ENCODE measurements around the gene NEK4. TPM values are rescaled to one million over a fixed set of nuclear protein-coding genes. Genes with fewer than 3 reads are reported as not detected.

NEK4 gene
- polyA plus RNA-seq, 1 of the 3 experiments (the other 2 are of a cell fraction): 8.8 TPM

GRCh38 chr3:52816199-52816598 lies 45.5 kb upstream of the NEK4 start:
- no peak for DNase-seq
- Histone ChIP-seq H3K4me3 (ENCODE audit: low read depth in 2 of 2, low read length in 1 of 2) (no peak overlapping the region), H3K4me2 (no peak overlapping the region), H3K4me1 (ENCODE audit: control insufficient read depth in 1 of 2, insufficient read depth in 2 of 2, low read depth in 1 of 2, low read length in 1 of 2) (no peaks in the 10 kb centered on the region; a peak in 1 of 4 replicates), H2AFZ (ENCODE audit: low read depth) (no peak overlapping the region), H4K20me1 (ENCODE audit: insufficient read depth) (no peaks in the 10 kb centered on the region), H3K36me3 (replicated peaks in 1 of 2; ENCODE audit: control insufficient read depth in 1 of 2, insufficient read depth in 2 of 2, low read length in 1 of 2) (no peaks in the 10 kb centered on the region), H3K9me2 (no peaks in the 10 kb centered on the region), H3K27ac (ENCODE audit: low read depth in 2 of 2, low read length in 1 of 2) (no peak overlapping the region), H3K79me2 (ENCODE audit: insufficient read depth) (no peaks in the 10 kb centered on the region), H3K9ac (no peak overlapping the region), H3F3A (replicated peaks; ENCODE audit: insufficient read depth) (no peaks in the 10 kb centered on the region), H3K9me3 (no peaks in the 10 kb centered on the region), H3K27me3 (ENCODE audit: insufficient read depth) (no peaks in the 10 kb centered on the region)
- ChIA-PET POLR2A (no interaction called here), CTCF (interaction anchor here (1.8 to 2.0 kb wide), 2 partner anchors 16 to 29 kb away, joined by 5 read pairs; no protein-coding TSS in a partner anchor)
- WGBS (ENCODE audit: low lambda C conversion rate): 92% methylated on average over 4 of the region's 6 CpGs
- TF ChIP-seq IRF3 (IDR thresholded peaks at IDR 0.05; ENCODE audit: low read depth, low read length) (no peak), MXI1 (IDR thresholded peaks at IDR 0.05; ENCODE audit: low read depth, low read length) (no peak), NFIC (IDR thresholded peaks at IDR 0.05; ENCODE audit: borderline replicate concordance) (no peak), TAF1 (IDR thresholded peaks at IDR 0.05; ENCODE audit: borderline replicate concordance, low read depth, low read length) (no peak)

GRCh38 chr3:52813810-52814209 lies 43.1 kb upstream of the NEK4 start:
- CTCF ChIA-PET: no interaction called here

More at GRCh38 chr3:52813810-52814209, 43.1 kb upstream of the NEK4 start:
- Histone ChIP-seq H4K20me1 (ENCODE audit: insufficient read depth) (no peaks in the 10 kb centered on the region), H3K4me2 (no peak overlapping the region), H3K9ac (no peak overlapping the region), H3K4me3 (ENCODE audit: low read depth in 2 of 2, low read length in 1 of 2) (no peak overlapping the region), H3K9me2 (no peaks in the 10 kb centered on the region), H3K27ac (ENCODE audit: low read depth in 2 of 2, low read length in 1 of 2) (no peak overlapping the region), H3K79me2 (ENCODE audit: insufficient read depth) (no peaks in the 10 kb centered on the region), H3K36me3 (replicated peaks in 1 of 2; ENCODE audit: control insufficient read depth in 1 of 2, insufficient read depth in 2 of 2, low read length in 1 of 2) (no peaks in the 10 kb centered on the region), H3F3A (replicated peaks; ENCODE audit: insufficient read depth) (no peaks in the 10 kb centered on the region), H3K27me3 (ENCODE audit: insufficient read depth) (no peaks in the 10 kb centered on the region), H3K9me3 (no peaks in the 10 kb centered on the region), H2AFZ (ENCODE audit: low read depth) (no peak overlapping the region), H3K4me1 (ENCODE audit: control insufficient read depth in 1 of 2, insufficient read depth in 2 of 2, low read depth in 1 of 2, low read length in 1 of 2) (no peaks in the 10 kb centered on the region)
- 100% methylated on average over 5 of the region's 8 CpGs for WGBS (ENCODE audit: low lambda C conversion rate)
- TF ChIP-seq JUND (IDR thresholded peaks at IDR 0.05) (no peak), USF1 (IDR thresholded peaks at IDR 0.05; ENCODE audit: borderline replicate concordance, low read depth) (no peak), EP300 (IDR thresholded peaks at IDR 0.05; ENCODE audit: borderline replicate concordance in 1 of 2, low read depth in 1 of 2, low read length in 1 of 2) (no peak), RCOR1 (IDR thresholded peaks at IDR 0.05; ENCODE audit: low read length) (no peak), YY1 (IDR thresholded peaks at IDR 0.05; ENCODE audit: low read depth) (no peak), MAX (IDR thresholded peaks at IDR 0.05; ENCODE audit: low read depth) (no peak), FOXJ3 (CRISPR knock-in tag; IDR thresholded peaks at IDR 0.05) (no peak), SMC3 (IDR thresholded peaks at IDR 0.05; ENCODE audit: low read depth, low read length) (no peak), RAD21 (IDR thresholded peaks at IDR 0.05; ENCODE audit: low read length) (no peak), RFX5 (IDR thresholded peaks at IDR 0.05; ENCODE audit: low read length) (no peak), TAF1 (IDR thresholded peaks at IDR 0.05; ENCODE audit: borderline replicate concordance, low read depth, low read length) (no peak)
- POLR2A ChIA-PET: no interaction called here
- DNase-seq: no peak
